Measurements from ENCODE around the gene FHOD3. TPM values are rescaled to one million over a fixed set of nuclear protein-coding genes. Genes with fewer than 3 reads are reported as not detected.

Gene FHOD3
- total RNA-seq, 4 donors from 2014 or later: 24.1 to 51.4 (median 33.8) TPM

DNA sequence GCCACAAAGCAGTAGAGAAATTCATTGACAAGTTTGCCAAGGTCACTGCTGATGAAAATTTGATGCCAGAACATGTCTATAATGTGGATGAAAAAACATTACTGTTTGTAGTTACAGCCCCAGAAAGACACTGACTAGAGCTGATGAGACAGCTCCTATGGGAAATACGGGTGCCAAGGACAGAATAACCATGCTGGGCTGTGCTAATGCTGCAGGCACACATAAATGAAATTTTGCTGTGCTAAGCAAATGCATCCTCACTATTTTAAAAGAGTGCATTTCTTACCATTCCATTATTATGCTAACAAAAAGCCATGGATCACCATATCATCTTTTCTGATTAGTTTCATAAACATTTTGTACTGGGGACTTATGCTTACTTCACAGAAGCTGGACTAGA, 208.2 kb downstream of the FHOD3 start:
- H3K27me3 ChIP-seq: no peaks in the 10 kb centered on the region
- H3K27ac ChIP-seq (replicated peaks in 1 of 4): no peak overlapping the region
- peaks cover 0 to 3% (median 0%) of the 10 kb centered on the region in 4 donors for H3K36me3 ChIP-seq
- 100% methylated on average over 1 of the region's 1 CpG for WGBS
- DNase-seq (ENCODE audit: extremely low spot score): no peak
- H3K9me3 ChIP-seq: no peaks in the 10 kb centered on the region
- no peak for TF ChIP-seq POLR2A (IDR thresholded peaks at IDR 0.05; ENCODE audit: low read depth)
- TF ChIP-seq, protein P1, sequence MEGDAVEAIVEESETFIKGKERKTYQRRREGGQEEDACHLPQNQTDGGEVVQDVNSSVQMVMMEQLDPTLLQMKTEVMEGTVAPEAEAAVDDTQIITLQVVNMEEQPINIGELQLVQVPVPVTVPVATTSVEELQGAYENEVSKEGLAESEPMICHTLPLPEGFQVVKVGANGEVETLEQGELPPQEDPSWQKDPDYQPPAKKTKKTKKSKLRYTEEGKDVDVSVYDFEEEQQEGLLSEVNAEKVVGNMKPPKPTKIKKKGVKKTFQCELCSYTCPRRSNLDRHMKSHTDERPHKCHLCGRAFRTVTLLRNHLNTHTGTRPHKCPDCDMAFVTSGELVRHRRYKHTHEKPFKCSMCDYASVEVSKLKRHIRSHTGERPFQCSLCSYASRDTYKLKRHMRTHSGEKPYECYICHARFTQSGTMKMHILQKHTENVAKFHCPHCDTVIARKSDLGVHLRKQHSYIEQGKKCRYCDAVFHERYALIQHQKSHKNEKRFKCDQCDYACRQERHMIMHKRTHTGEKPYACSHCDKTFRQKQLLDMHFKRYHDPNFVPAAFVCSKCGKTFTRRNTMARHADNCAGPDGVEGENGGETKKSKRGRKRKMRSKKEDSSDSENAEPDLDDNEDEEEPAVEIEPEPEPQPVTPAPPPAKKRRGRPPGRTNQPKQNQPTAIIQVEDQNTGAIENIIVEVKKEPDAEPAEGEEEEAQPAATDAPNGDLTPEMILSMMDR (IDR thresholded peaks at IDR 0.05): no peak
- TF ChIP-seq EP300 (IDR thresholded peaks at IDR 0.05): no peak
- TF ChIP-seq POLR2AphosphoS5 (IDR thresholded peaks at IDR 0.05): no peak
- H3K4me1 ChIP-seq: no peaks in the 10 kb centered on the region
- H3K4me3 ChIP-seq: no peak overlapping the region
- intact Hi-C loops (cut with DNase I): no loop called here

DNA sequence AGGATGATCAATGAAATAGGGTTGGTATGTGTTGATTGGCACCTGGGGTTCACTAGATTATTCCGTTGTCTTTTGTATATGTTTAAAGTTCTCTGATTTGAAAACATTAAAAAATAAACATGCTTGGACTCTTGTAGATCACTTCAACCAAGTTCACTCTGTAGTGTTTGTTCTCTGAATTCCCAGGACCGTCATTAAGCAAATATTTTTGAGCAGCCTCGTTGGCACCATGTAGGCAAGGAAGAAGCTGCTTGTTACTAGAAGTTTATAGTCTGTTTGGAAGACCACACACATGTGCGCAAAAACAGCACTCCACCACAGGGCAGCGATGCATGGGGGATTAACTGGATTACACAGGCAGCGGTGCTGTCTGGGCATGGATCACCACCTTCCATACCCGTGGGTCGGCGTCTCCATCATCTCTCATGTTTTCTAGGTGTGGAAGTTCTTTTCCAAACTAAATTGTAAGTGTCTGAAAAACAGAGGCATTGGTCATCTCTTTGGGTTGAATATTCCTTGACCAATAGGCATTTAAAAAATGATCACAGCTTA, 212.2 kb downstream of the FHOD3 start:
- no peaks in the 10 kb centered on the region for H3K27me3 ChIP-seq
- 84% methylated on average over 9 of the region's 9 CpGs for WGBS
- H3K4me3 ChIP-seq: no peak overlapping the region
- intact Hi-C loops (cut with DNase I): no loop called here
- TF ChIP-seq POLR2A (IDR thresholded peaks at IDR 0.05; ENCODE audit: low read depth): no peak
- TF ChIP-seq POLR2AphosphoS5 (IDR thresholded peaks at IDR 0.05): no peak
- TF ChIP-seq EP300 (IDR thresholded peaks at IDR 0.05): no peak
- TF ChIP-seq, protein P1 (IDR thresholded peaks at IDR 0.05): no peak
- peaks cover 0 to 3% (median 0%) of the 10 kb centered on the region in 4 donors for H3K36me3 ChIP-seq
- DNase-seq (ENCODE audit: extremely low spot score): no peak
- no peak overlapping the region for H3K27ac ChIP-seq (replicated peaks in 1 of 4)
- H3K4me1 ChIP-seq: peaks cover 0 to 7% (median 0%) of the 10 kb centered on the region in 4 donors
- no peaks in the 10 kb centered on the region for H3K9me3 ChIP-seq

DNA sequence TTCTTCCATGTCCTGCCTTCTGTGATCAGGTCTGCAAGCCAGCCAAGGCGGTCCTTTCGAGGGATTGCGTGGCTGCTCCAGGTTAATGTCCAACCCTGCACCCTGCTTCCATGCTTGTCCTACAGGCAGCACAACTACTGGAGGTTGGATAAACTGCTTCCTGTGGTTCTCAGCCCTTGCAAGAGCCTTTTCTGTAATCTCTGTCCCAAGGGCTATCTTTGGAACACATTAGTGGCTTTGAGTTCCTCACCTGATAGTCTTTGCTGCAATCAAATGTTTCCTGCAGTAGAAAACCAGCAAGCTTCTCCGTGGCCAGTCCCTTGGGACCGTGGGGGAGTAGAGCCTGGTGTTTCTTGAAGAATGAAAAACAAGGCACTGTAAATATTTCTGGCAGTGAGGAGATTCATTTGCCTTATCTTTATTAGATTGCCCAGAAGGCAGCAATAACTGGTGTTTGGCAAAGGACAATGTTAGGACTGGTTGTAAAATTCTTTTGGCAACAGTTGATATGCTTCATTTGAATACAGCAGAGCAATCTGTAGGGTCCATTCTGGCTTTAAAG, 214.4 kb downstream of the FHOD3 start:
- Histone ChIP-seq H3K4me1 (peaks cover 0 to 7% (median 0%) of the 10 kb centered on the region in 4 donors), H3K9me3 (no peaks in the 10 kb centered on the region), H3K4me3 (no peak overlapping the region), H3K27ac (replicated peaks in 1 of 4) (no peak overlapping the region), H3K36me3 (no peaks in the 10 kb centered on the region), H3K27me3 (no peaks in the 10 kb centered on the region)
- 75% methylated on average over 5 of the region's 5 CpGs for WGBS
- intact Hi-C loops (cut with DNase I): no loop called here
- no peak for DNase-seq (ENCODE audit: extremely low spot score)
- TF ChIP-seq POLR2AphosphoS5 (IDR thresholded peaks at IDR 0.05): no peak
- TF ChIP-seq, protein P1 (IDR thresholded peaks at IDR 0.05): no peak
- TF ChIP-seq POLR2A (IDR thresholded peaks at IDR 0.05; ENCODE audit: low read depth): no peak
- TF ChIP-seq EP300 (IDR thresholded peaks at IDR 0.05): no peak

DNA sequence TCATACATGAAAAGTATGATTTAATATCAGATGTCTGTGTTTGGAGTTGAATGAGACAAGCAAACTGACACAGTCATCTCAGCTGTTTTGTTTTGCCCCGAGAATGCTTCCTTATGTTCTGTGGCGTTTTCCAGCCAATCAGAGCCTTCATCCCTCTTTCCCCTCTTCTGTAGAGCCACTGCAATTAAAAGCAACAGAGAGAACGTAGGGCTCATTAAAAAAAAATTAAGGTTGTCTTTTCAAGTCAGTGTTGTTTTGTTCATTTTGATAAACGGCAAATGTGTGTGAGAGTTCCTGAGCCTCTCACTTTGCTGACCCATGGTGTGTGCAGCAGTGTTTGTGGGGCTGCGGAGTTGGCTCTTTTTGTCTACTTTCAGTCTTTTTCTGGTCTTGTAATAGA, 216.0 kb downstream of the FHOD3 start:
- no peaks in the 10 kb centered on the region for H3K36me3 ChIP-seq
- H3K4me3 ChIP-seq: no peak overlapping the region
- no peaks in the 10 kb centered on the region for H3K9me3 ChIP-seq
- intact Hi-C loops (cut with DNase I): no loop called here
- whole genome bisulfite sequencing: 64% methylated on average over 5 of the region's 5 CpGs
- no peaks in the 10 kb centered on the region for H3K27me3 ChIP-seq
- TF ChIP-seq POLR2AphosphoS5 (IDR thresholded peaks at IDR 0.05) (no peak), EP300 (IDR thresholded peaks at IDR 0.05) (no peak), POLR2A (IDR thresholded peaks at IDR 0.05; ENCODE audit: low read depth) (no peak)
- TF ChIP-seq, protein P1 (IDR thresholded peaks at IDR 0.05): no peak
- no peak for DNase-seq (ENCODE audit: extremely low spot score)
- H3K27ac ChIP-seq (replicated peaks in 1 of 4): no peak overlapping the region
- peaks cover 0 to 7% (median 0%) of the 10 kb centered on the region in 4 donors for H3K4me1 ChIP-seq

Measured in esophagus muscularis mucosa (tissue), 4 donors.